NT2/D1 (cell line): ENCODE data around the gene OR2T1.

Experiments
- SUZ12 ChIP-seq: IDR thresholded peaks from 2 replicates; pipeline ENCODE4 v1.6.1; 2011; ENCODE audit not compliant: insufficient read length, insufficient read depth; ENCODE audit errors: extremely low read depth
- YY1 ChIP-seq: IDR thresholded peaks from 2 replicates; pipeline ENCODE4 v1.6.1; 2011; ENCODE audit not compliant: insufficient read length, insufficient read depth
- ZNF274 ChIP-seq: IDR thresholded peaks from 2 replicates; pipeline ENCODE4 v1.6.1; 2011; ENCODE audit warnings: mild to moderate bottlenecking, low read depth, low read length

DNA sequence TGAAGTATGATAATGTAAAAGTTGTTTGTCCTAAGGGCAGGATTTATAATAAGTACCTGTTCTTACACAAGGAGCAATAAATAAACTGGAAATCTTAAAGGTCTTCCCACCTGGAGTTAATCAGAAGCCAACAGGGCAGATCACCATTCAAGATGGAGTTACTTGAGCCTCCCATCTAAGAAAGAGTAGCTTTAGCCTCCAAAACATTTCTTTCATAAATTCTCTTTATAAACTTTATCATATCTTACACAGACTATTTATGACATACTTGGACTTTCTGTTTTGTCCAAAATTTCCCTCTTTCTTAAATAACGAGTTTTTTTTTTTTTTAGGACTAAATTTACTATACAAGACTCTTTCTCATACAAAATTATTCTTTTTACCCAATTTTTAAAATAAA is 18.5 kb downstream of the OR2T1 start:
- TF ChIP-seq ZNF274 = no peak
- TF ChIP-seq YY1 = no peak
- no peak for TF ChIP-seq SUZ12
